IPS-18c (cell line): Measurements from ENCODE around the gene CRYBG1.
"Not testable (repeated sequence)": the region's sequence is repeated elsewhere in the genome, so short reads cannot be mapped to it uniquely, and the experiment has no call there.

Experiments
- H3K4me3 ChIP-seq: 2 replicates; pipeline ENCODE4 v1.7.0; 2013; ENCODE audit warnings: low read depth, mild to moderate bottlenecking, low read length, moderate library complexity; ENCODE audit not compliant: insufficient read depth
- H3K9me3 ChIP-seq: one replicate; pipeline ENCODE4 v1.6.1; 2013; ENCODE audit warnings: mild to moderate bottlenecking, low read length, moderate library complexity; ENCODE audit not compliant: control insufficient read depth, insufficient read depth

CRYBG1 gene

GRCh38 chr6:106540432-106540831, 179.9 kb downstream of the CRYBG1 start:
- Histone ChIP-seq H3K9me3 (no peaks in the 10 kb centered on the region), H3K4me3 (no peak overlapping the region)

GRCh38 chr6:106540907-106541306, 180.4 kb downstream of the CRYBG1 start:
- H3K4me3 ChIP-seq, result no peak overlapping the region
- H3K9me3 ChIP-seq, result no peaks in the 10 kb centered on the region

GRCh38 chr6:106546261-106546690, 185.8 kb downstream of the CRYBG1 start:
- Histone ChIP-seq H3K4me3 (no peak overlapping the region), H3K9me3 (no peaks in the 10 kb centered on the region)

- H3K9me3 ChIP-seq, result no peaks in the 10 kb centered on the region
- H3K4me3 ChIP-seq, result no peak overlapping the region
Measured at GRCh38 chr6:106546691-106547414, 186.3 kb downstream of the CRYBG1 start.

GRCh38 chr6:106547601-106548453, 187.3 kb downstream of the CRYBG1 start:
- Histone ChIP-seq H3K4me3 (no peak overlapping the region), H3K9me3 (no peaks in the 10 kb centered on the region)

GRCh38 chr6:106548926-106549455, 188.5 kb downstream of the CRYBG1 start:
- not testable (repeated sequence) for H3K9me3 ChIP-seq, H3K4me3 ChIP-seq

GRCh38 chr6:106549521-106549920, 189.0 kb downstream of the CRYBG1 start:
- no peak overlapping the region for H3K4me3 ChIP-seq
- no peaks in the 10 kb centered on the region for H3K9me3 ChIP-seq

- no peak overlapping the region for H3K4me3 ChIP-seq
Measured at GRCh38 chr6:106551155-106551554, 190.6 kb downstream of the CRYBG1 start.

GRCh38 chr6:106553440-106553839, 192.9 kb downstream of the CRYBG1 start:
- Histone ChIP-seq H3K9me3 (no peaks in the 10 kb centered on the region), H3K4me3 (no peak overlapping the region)

More at GRCh38 chr6:106551155-106551554, 190.6 kb downstream of the CRYBG1 start:
- H3K9me3 ChIP-seq, result no peaks in the 10 kb centered on the region

GRCh38 chr6:106555767-106556166, 195.2 kb downstream of the CRYBG1 start:
- Histone ChIP-seq H3K9me3 (no peaks in the 10 kb centered on the region), H3K4me3 (no peak overlapping the region)

- H3K9me3 ChIP-seq, result no peaks in the 10 kb centered on the region
- no peak overlapping the region for H3K4me3 ChIP-seq
Measured at GRCh38 chr6:106556368-106556960, 195.9 kb downstream of the CRYBG1 start.

GRCh38 chr6:106557837-106558236, 197.3 kb downstream of the CRYBG1 start:
- Histone ChIP-seq H3K4me3 (no peak overlapping the region), H3K9me3 (no peaks in the 10 kb centered on the region)

GRCh38 chr6:106558364-106558763, 197.8 kb downstream of the CRYBG1 start:
- Histone ChIP-seq H3K4me3 (no peak overlapping the region), H3K9me3 (no peaks in the 10 kb centered on the region)

- not testable (repeated sequence) for H3K9me3 ChIP-seq, H3K4me3 ChIP-seq
Measured at GRCh38 chr6:106559659-106560058, 199.1 kb downstream of the CRYBG1 start.

- Histone ChIP-seq H3K9me3 (no peaks in the 10 kb centered on the region), H3K4me3 (no peak overlapping the region)
Measured at GRCh38 chr6:106560996-106561685, 200.6 kb downstream of the CRYBG1 start.

GRCh38 chr6:106561686-106562405, 201.3 kb downstream of the CRYBG1 start:
- Histone ChIP-seq H3K4me3 (no peak overlapping the region), H3K9me3 (no peaks in the 10 kb centered on the region)

- H3K4me3 ChIP-seq, result no peak overlapping the region
- no peaks in the 10 kb centered on the region for H3K9me3 ChIP-seq
Measured at GRCh38 chr6:106563614-106564013, 203.1 kb downstream of the CRYBG1 start.
